GM04504 (cell line): ENCODE results near the gene ARMH4.

ENCODE experiments used
- DNase-seq: peaks from one replicate; pipeline ENCODE4 v3.0.0-alpha.2; 2012; ENCODE audit warnings: low read depth

The ARMH4 gene

DNA sequence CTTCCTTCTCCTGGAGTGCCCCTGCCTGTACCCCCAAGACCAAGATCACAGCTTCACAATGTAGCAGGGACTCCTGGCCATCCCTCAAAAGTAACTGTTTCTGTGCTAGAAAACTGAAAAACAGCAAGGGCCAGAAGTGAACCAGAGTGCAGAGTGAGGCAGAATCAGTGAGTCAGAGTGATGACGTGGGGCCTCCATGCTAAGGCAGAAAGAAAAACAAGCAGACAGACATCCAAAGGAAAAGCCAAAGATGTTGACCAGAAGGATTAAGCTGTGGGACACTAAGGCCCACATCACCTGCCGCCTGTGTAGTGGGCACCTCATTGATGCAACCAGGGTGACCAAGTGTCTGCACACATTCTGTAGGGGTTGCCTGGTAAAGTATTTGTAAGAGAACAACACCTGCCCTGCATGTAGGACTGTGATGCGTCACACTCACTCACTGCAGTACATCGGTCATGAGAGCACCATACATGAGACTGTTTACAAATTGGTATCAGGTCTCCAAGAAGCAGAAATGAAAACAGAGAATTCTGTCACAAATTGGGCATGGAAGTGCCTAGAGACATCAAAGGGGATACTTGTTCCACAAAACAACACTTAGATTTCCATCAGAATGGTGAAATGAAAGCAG is 51.2 kb downstream of the ARMH4 start:
- DNase-seq, result no peak

DNA sequence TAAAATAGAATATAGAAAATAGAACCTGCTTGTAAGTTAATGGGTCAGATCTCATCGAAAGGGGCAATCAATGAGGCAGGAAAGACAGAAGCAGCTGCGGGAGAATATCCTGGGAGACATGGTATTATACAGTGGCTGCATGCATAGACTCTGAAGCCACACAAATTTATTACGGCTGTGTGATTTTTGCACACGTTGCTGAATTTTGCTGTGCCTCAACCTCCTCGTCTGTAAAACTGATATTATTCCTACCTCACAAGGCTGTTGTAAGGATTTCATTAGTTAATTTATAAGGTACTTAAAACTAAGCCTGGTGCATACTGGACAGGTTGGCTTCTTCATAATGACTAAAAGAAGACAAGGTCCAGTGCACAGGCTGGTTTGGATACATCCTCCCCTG is 52.3 kb downstream of the ARMH4 start:
- no peak for DNase-seq

DNA sequence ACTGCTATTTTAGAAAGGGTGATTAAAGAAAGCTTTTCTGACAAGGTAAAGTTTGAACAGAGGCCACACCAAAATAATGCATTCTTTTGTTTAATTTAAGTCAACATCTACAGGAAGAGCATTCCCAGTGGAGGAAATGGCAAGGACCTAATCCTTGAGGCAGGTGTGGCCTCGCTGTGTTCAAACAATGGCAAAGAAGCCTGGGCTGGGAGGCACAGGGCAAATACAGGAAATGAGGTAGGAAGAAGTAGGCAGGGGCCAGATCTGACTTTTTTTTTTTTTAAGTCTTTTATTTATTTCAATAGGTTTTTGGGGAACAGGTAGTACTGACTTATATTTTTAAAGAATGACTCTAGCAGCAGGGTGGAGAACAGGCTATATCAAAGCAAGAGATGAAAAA is 53.5 kb downstream of the ARMH4 start:
- DNase-seq, result no peak

DNA sequence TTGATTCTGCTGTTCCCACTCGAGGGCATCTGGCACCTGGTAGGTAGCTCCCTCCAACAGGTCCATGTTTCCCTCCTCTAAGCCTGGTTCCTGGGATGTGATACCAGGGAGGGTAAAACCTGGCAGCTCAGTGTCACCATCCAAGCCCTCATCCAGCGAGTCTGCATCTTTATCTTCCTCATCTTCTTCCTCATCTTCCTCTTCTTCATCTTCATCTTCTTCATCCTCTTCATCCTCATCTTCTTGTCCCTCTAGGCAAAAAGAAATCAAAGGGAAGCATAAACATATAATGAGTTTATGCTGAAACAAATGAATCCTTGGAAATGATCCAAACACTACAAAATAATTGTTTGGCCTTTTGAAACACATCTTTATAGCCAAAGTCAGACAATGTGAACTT is 55.3 kb downstream of the ARMH4 start:
- DNase-seq, result no peak

DNA sequence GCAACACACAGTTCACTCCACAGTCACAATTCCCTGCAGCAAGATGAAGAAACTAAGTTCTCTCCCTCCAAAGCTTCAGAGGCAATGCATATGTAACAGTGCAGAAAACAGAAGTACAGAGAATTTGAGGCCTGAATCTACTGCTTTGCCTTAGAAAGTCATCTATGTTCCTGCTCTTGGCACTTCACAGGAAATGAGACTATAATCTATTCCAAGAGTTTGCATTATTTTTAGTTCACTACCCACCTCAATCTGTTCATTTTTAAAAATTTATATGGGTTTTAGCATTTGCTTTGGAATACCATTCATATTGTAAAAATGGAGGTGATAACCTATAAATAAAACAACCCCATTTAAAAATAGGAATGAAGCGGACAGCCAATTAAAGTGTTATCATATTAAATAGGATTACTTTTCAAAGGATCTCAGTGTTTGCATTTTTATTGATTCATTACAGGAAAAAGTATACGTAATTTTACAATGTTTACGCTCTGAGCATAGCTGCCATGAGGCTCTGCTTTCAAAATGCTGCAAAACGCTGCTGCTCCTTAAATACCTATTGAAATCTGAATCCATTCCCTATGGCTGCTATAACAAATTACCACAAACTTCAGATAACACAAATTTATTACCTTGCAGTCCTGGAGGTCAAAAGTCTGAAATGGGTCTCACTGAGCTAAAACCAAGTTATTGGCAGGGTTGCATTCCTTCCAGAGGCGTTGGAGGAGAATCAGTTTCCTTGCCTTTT is 60.0 kb downstream of the ARMH4 start:
- DNase-seq, result no peak

DNA sequence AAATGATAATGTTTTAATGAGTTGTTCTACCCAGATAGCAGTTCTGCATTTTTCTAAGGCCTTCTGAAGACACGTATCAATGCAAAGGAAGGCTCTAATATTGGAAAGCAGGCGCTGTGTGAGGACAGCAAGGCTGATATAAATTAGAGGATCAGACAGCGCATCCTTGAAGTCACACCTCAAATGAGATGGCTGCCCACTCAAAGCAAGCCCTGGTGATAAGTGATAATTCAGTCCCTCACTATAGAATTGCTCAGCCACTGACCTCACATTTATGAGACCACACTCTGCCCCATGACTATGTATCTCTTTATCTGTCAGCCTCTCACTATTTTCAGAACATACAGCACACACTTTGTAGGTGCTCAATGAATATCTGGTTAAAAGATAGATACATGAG is 62.4 kb downstream of the ARMH4 start:
- no peak for DNase-seq

DNA sequence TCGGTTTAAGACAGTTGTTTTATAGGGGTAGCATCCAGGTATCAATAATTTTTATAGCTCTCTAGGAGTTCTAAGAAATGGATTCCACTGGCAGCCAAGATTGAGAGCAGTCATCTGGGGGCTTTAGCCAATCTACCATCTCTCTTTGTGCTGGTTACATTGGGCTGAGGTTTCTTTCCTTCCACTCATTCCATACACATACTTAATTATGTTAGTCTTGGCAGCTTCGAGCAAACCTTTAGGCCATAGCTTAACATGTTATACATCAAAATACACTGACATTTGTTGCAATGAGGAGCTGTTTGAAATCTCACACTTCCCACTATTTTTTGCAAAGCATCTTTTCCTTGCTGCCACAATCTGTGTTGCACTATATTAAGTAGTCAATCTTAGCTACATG is 63.1 kb downstream of the ARMH4 start:
- no peak for DNase-seq

DNA sequence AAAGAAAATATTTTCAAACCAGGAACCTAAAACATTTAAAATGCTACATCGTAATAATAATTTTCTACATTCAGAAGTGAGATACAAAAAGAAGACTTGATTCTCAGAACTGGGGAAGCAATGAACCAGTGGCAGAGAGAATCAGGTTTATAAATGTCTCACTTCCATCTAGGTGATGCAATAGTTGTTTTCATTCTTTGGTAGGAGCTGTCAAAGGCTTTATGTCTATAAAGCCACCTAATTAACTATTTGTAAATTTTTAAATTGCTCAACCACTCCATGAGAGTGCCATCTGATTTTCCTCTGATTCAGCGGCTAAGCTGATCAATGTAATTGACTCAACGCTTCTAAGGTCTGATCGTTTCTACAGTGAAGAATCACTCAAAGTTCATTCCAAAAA is 66.1 kb downstream of the ARMH4 start:
- no peak for DNase-seq

DNA sequence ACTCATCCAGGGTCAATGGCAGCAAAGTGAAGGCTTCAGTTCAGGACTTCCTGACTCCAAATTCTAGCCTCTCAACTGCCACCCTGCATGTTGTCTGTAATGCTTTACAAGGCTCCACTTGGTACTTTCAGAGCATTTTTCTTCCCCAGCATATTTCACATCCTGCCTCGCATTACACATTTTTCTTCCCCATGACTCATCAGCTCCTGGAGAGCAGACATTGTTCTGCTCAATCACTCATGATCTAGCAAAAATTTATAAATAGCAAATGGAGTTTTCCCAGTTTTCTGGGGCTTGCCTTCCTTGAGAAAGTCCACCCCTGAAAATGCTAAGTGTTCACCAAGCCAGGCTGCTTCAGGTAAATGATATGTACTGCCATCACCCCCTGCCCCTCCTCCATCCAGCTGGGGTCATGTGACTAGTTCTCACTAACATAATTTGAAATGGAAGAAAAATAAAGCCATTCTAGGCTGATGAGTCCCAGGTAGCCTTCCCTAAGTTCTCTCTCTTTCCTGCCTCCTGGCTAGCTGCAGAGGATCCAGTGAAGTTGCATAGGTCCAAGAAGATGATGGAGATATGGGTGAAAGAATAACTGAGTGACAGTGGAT is 69.4 kb downstream of the ARMH4 start:
- DNase-seq, result peak; percentile 81

DNA sequence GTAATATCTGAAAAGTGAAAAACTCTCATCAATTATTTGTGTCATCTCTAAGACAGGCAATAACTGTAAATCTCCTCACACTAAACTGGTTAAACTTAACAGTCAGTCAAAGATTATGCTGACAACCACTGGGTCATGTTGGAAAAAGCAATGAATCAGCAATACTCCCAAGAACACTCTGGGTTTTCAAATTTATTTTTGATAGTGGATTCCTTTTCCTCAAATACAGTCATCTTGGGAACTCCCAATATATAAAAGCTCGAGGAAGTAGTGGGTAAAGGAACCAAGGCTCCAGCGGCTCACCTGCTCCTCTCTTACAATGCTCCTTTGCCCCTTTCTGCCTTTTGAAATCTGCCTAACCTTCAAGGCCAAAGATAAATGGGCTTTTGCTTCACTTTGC is 70.0 kb downstream of the ARMH4 start:
- DNase-seq, result no peak

DNA sequence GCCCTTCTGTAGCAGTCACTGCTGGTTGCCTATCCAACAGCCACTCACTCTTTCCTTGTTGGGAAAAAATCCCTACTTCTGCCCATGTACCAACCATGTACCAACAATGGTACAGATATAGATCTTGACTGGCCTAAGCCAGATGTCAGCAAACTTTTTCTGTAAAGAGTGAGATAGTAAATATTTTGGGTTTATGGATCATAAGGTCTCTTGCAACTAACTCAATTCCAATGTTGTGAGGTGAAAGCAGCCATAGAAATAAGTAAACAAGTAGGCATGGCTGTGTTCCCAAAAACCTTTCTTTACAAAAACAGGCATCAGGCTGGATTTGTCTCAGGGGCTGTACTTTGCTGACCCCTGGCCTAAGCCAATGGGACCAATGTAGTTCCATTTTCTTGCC is 73.5 kb downstream of the ARMH4 start:
- DNase-seq, result no peak

DNA sequence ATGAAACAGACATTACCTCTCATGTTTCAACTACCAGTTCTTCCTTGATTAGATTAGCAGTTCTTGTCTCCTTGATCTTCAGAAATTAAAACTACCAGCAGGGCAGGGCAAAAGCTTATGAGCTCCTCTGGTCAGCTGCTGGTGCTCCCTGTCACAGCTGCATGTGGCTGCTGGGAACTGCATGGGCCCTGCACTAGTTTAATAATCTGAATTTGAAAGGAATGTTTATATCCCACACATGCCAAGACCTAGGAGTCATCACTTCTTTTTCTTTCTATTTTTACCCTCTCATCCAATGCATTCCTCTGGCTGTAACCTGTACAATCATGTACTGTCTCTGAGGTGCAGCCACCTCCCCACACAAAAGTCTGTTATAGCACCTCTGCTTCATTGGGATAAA is 73.9 kb downstream of the ARMH4 start:
- peak; percentile 50 for DNase-seq

DNA sequence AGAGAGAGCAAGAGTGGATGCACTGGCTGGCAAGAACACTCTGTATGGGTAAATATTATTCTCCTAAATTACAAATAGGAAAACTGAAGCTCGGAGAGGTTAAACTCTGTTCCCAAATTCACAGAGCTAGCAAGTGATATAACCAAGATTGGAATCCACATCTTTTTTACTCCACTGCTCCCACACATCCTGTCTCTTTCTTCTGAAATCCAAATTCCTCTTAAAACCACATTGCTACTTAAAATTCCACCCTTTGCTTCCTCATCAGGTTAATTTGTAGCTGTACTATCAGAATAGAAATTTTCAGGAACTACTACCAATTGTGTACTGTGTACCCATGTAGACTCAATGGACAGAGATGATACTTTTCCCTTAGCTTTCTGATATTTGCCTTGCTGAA is 74.4 kb downstream of the ARMH4 start:
- no peak for DNase-seq

DNA sequence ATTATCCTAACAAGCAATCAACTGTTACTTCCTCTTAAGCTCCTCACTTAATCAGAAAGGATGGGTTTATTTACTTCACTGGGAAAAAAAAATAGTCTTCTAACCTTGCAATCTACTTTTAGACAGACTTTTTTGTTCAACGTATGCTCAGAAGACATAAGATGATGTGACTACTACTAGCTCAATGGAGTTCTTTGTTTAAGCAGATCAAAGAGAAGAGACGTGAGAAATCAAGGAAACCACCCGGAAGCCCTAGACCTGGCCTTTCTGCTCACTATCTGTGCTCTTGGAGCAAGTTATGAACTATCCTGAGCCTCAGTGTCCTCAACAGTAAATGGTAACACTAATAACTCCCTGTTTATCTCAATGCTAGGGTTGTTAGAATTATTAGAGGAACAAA is 78.5 kb downstream of the ARMH4 start:
- DNase-seq, result no peak

DNA sequence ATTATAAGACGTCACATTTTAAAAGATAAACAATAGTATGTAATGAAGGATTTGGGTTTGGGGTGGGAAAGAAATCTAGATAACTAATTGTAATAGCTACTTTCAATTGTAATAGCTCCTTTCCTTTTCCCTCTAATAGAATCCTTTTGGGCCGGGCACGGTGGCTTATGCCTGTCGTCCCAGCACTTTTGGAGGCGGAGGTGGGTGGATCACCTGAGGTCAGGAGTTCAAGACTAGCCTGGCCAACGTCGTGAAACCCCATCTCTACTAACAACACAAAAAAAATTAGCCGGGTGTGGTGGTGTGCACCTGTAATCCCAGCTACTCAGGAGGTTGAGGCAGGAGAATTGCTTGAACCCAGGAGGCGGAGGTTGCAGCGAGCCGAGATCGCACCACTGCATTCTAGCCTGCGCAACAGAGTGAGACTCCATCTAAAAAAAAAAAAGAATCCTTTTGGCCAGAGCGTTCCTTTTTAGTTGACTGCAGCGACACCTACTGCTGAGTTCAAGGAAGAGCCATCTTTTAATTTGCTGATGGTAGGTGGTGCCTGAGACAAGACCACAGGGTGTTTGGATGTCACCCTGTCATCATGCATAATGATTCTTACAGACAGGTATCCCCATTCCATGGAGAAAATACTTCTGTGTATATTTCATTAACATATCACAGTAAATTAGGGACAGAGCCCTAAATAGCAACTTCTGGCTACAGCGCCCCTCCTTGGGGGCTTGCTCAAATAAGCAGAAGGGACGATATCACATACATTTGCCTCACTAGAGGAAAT is 79.5 kb downstream of the ARMH4 start:
- DNase-seq, result peak; percentile 35

DNA sequence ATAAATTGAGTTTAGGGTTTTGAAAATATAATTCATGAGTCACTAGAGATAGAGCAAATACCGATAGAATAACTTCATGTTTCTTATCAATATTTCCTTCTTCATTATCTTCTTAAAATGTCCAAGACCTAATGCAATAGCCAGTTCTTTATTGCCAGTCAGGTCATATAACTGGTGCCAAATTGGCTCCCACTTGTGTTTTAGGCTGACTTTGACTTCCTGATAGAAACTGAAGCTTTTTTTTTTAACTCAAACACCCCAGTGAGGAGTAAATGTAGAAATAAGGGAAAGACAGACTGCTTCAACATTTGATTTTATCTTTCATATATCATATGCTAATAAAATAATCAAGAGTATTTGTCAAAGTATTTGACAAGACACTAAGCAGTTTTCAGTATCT is 80.7 kb downstream of the ARMH4 start:
- DNase-seq, result no peak

DNA sequence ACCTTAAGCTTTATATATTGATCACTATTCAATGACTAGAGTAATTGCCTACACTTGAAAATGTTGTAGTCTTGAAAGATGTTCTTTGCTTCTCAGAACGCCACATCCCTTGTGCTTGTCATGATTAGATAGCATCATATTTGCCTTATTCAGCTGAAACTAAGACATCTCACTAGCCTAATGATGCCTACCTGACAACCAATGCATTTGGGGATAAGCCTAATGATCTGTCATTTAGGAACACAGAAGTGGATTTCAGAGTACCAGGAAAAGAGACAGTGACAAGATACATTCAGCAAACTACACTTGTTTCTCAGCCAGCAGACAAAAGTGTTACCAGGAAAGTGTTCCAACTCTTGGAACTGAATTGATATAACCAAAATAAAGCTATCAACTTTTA is 83.7 kb downstream of the ARMH4 start:
- no peak for DNase-seq

DNA sequence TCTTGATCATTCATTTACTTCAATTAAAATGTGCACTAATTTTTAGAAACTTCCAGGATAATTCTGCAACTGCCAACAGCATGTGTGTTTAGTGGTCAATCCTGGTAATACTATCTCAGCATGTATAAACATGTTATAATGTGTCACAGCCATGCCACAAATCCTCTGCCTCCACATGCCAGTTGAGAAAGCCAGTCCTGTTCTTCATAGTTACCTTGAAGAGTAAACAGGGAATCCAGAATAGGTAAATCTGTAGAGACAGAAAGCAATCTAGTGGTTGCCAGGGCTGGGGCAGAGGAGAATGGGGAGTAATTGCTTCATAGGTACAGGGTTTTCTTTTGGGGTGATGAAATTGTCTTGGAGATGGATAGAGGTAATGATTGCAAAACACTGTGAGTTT is 85.9 kb downstream of the ARMH4 start:
- DNase-seq, result no peak

DNA sequence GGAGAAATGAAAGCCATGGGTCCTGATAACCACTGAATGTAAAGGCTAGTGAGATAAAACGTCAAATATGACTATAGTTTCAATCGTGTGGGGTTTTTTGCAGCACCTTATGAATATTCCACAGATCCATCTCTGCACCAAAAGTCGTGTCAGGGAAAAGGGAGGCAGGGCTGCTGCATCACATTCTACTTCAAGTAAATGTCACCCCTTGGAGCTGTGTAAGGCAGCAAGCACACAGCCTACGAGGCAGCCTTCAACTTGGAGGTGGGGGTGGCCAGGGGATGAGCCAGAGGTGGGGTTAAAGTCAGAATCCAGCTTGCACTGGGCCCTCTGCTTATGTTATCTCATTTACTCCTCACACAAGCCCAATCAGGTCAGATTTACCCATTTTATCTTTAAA is 90.4 kb downstream of the ARMH4 start:
- DNase-seq, result no peak

DNA sequence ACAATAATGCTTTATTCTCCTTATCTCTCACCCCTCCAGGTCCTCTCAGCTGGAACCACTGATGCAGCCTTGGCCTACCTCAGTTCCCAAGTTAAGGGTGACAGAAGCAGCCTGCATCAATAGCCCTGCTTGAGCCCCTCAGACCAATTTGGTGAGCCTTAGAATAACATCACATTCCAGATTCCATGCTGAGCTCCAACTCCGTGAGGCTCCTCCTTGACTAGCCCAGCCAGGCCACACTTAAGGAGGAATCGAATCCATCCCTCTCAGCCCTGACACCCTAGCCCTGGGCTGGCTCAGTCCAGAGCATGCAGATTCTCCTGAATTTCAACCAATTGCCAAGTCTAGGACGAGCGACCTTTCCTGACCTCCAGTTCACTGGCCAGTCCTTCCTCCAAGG is 91.1 kb downstream of the ARMH4 start:
- no peak for DNase-seq

DNA sequence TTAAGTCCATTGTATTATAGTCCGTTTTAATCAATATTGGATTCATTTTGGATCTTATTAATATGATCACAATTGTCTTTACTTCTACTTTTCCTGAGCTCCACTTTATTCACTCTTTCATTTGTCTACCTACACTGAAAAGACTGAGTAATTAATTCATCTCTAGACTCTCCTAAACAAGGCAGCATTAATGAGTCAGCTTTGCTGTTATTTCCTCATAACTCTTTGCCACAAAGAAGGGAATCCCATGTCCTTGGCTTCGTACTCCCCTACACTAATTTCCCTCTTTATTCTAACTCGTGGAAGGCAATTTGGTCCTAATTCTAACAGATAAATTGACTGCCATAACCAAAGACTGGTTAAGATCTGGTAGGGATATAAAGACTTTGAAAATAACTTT is 91.9 kb downstream of the ARMH4 start:
- no peak for DNase-seq

DNA sequence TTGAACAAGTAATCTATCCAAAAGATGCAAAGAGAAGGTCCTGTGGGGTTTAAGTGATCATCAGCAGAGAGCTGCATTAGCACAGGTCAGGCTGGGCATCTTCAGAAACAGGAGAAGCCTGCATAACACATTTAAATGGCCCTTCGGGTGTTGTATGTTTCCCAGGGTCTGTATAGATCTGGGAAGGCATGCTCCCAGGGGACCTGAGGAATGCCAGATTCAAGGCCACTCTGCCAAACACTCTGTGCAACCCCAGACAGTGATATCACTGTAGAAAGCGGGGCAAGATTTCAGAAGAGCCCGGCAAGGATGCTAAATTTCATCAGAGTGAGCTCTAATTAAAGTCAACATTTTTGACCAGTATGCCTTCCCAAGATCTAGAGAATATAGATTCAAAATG is 92.9 kb downstream of the ARMH4 start:
- DNase-seq, result no peak

DNA sequence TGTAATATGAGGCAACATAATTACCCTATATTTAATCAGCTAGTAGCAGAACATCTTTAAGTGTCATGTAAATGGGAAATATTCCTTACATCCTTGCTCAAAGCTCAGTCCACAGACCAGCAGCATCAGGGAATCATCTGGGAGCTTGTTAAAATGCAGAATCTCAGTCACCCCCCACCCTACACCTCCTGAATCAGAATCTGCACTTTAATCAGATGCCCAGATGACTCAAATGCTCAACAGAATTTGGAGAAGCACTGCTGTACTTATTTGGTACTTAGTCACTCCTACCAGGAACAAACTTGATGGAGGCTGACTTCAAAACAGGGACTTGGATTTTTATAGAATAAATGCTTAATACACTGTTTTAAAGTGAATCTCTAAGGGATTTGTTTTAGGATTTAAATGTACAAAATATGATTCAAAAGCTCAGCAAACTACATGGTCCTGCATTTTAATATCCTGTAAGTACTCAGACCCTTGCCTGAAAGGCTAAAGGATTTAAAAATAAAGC is 96.5 kb downstream of the ARMH4 start:
- no peak for DNase-seq
